GM19438 (cell line): Measurements from ENCODE around the gene CSNK2B.

Experiments used
- ATAC-seq: cut with Tn5 transposase; IDR thresholded peaks from one replicate; pipeline ENCODE4 v1.9.1; 2021; ENCODE audit warnings: low read depth; ENCODE audit not compliant: unreplicated experiment

Gene CSNK2B

GRCh38 chr6:31636698-31637596 lies 28.9 kb upstream of the CSNK2B start:
- ATAC-seq, result no peak

GRCh38 chr6:31639043-31639442 lies 26.8 kb upstream of the CSNK2B start:
- no peak for ATAC-seq

GRCh38 chr6:31639449-31639861 lies 26.4 kb upstream of the CSNK2B start:
- ATAC-seq, result no peak

- ATAC-seq, result no peak
Observed at GRCh38 chr6:31640612-31641011, 25.3 kb upstream of the CSNK2B start.

GRCh38 chr6:31641370-31641769 lies 24.5 kb upstream of the CSNK2B start:
- ATAC-seq, result no peak

- ATAC-seq, result no peak
Observed at GRCh38 chr6:31642798-31643570, 22.9 kb upstream of the CSNK2B start.

- ATAC-seq, result no peak
Observed at GRCh38 chr6:31643818-31644454, 21.9 kb upstream of the CSNK2B start.

GRCh38 chr6:31645325-31645724 lies 20.6 kb upstream of the CSNK2B start:
- ATAC-seq, result no peak

- peak; percentile 37 for ATAC-seq
Observed at GRCh38 chr6:31651602-31652191, 14.2 kb upstream of the CSNK2B start.

- ATAC-seq, result peak; percentile 64
Observed at GRCh38 chr6:31652925-31653724, 12.8 kb upstream of the CSNK2B start.

GRCh38 chr6:31654574-31655348 lies 11.1 kb upstream of the CSNK2B start:
- ATAC-seq, result no peak

GRCh38 chr6:31655349-31656237 lies 10.3 kb upstream of the CSNK2B start, which contains the start of gene APOM:
APOM (plus strand) TSS chr6:31655894; CDS start chr6:31655967, 73 bp downstream.
- ATAC-seq, result no peak

- ATAC-seq, result no peak
Observed at GRCh38 chr6:31657406-31658157, 8.3 kb upstream of the CSNK2B start.

- ATAC-seq, result no peak
Observed at GRCh38 chr6:31658158-31658688, 7.7 kb upstream of the CSNK2B start.

GRCh38 chr6:31658983-31659648 lies 6.8 kb upstream of the CSNK2B start:
- no peak for ATAC-seq

- no peak for ATAC-seq
Observed at GRCh38 chr6:31659649-31660380, 6.1 kb upstream of the CSNK2B start.
